ENCODE measurements around the gene RAD17.

The RAD17 gene

DNA sequence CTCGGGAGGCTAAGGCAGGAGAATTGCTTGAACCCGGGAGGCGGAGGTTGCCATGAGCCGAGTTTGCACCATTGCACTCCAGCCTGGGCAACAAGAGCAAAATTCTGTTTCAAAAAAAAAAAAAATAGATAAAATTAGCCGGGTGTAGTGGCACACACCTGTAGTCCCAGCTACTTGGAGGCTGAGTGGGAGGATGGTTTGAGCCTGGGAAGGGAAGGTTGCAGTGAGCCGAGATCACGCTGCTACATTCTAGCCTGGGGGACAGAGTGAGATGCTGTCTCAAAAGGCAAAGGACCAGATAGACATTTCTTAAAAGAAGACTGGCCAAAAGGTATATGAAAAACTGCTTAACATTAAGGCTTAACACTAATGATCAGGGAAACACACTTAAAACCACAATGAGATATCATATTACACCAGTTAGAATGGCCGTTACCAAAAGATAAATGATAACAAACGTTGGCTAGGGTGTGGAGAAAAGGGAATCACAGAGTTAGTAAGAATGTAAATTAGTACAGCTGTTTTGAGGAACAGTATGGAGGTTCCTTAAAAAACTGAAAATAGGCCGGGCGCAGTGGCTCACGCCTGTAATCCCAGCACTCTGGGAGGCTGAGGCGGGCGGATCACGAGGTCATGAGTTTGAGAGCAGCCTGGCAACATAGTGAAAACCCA is 35.2 kb downstream of the RAD17 start:
- DNase-seq (ENCODE audit: low read depth): no peak

DNA sequence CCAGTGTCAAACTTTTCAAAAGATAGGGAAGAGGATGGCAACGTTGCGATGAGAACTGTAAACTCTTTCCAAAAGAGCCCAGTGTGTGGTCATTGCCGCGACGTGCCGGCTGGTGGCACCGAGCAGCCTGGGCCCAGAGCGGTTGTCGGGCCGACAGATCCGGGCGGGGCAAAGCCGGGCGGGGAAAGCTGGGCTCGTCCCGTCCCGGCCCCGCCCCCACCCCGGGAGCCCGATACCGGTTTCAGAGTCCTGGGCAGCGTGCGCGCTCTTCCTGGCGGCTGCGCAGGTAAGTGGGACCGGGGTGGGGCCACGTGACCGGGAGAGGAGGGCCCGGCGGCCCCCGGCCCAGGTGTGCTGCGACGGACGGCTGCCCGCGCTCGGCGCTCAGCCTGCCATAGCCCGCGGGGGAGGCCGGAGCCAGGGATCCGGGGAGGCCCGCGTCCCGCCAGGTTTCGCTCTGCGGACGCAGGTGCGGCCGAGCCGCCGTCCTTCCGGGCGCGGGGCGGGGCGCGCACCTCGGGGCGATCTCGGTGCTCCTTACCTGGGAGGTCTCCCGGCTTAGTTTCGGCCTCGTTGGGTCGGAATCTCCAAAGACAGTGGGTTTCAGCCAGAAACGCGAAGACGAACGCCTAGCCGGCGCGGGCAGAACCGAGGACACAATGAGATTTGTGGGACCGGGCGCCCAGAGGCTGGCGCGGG is 45.4 kb downstream of the RAD17 start, which contains the start of gene MARVELD2:
TSS of gene MARVELD2 (plus strand) at position 232 of the 699 bp plus-strand sequence. CDS start 4,270 bp downstream, outside the sequence.
- TF ChIP-seq, protein P1, sequence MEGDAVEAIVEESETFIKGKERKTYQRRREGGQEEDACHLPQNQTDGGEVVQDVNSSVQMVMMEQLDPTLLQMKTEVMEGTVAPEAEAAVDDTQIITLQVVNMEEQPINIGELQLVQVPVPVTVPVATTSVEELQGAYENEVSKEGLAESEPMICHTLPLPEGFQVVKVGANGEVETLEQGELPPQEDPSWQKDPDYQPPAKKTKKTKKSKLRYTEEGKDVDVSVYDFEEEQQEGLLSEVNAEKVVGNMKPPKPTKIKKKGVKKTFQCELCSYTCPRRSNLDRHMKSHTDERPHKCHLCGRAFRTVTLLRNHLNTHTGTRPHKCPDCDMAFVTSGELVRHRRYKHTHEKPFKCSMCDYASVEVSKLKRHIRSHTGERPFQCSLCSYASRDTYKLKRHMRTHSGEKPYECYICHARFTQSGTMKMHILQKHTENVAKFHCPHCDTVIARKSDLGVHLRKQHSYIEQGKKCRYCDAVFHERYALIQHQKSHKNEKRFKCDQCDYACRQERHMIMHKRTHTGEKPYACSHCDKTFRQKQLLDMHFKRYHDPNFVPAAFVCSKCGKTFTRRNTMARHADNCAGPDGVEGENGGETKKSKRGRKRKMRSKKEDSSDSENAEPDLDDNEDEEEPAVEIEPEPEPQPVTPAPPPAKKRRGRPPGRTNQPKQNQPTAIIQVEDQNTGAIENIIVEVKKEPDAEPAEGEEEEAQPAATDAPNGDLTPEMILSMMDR (IDR thresholded peaks at IDR 0.05; ENCODE audit: low read depth, low read length, missing control alignments): peak; percentile 11
- H3K4me3 ChIP-seq (ENCODE audit: low read depth, low read length): peak within 1 kb of the TSS; percentile 59
- no peak for DNase-seq (ENCODE audit: low read depth)

More for the DNA sequence above, 35.2 kb downstream of the RAD17 start:
- TF ChIP-seq, protein P1 (IDR thresholded peaks at IDR 0.05; ENCODE audit: low read depth, low read length, missing control alignments): no peak
- H3K4me3 ChIP-seq (ENCODE audit: low read depth, low read length): no peak overlapping the region

DNA sequence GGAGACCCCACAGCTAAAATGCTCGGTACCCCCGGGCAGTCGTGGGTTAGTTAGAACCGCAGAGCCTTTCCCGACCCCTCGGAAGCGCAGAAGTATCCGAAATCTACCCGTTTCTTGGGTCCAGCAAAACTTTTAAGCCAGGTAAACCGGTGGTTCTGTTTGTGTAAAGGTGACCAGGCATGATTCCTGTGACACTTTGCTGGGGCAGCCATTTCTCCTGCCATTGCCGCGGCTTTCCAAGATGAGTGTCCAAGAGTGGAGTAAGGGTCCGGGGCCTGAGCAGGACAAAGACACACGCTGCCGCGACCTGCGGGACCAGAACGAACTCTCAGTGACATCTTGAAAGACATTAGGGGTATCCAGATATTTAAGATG is 46.0 kb downstream of the RAD17 start:
- DNase-seq (ENCODE audit: low read depth): no peak
- TF ChIP-seq, protein P1 (IDR thresholded peaks at IDR 0.05; ENCODE audit: low read depth, low read length, missing control alignments): no peak
- peak overlapping the region; percentile 59 for H3K4me3 ChIP-seq (ENCODE audit: low read depth, low read length)

DNA sequence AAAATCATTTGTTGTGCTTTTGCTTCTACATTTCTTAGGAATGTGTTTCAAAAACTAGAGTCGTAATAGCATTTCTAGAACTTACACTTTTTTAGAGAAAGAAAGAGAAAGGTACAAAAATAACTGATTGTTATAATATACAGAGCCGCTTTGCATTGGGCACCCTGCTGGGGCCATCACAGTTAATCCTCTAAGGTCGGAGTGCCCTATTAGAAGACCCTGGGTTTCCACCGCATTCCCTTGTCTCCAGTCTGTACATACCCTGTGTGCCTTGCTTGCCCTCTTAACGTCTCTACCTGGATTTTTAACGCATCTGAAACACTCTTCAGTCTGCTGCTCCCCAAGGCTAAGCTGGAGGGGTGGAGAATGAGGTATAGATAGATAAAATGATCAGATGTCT is 46.6 kb downstream of the RAD17 start:
- TF ChIP-seq, protein P1 (IDR thresholded peaks at IDR 0.05; ENCODE audit: low read depth, low read length, missing control alignments): no peak
- no peak overlapping the region for H3K4me3 ChIP-seq (ENCODE audit: low read depth, low read length)
- no peak for DNase-seq (ENCODE audit: low read depth)

DNA sequence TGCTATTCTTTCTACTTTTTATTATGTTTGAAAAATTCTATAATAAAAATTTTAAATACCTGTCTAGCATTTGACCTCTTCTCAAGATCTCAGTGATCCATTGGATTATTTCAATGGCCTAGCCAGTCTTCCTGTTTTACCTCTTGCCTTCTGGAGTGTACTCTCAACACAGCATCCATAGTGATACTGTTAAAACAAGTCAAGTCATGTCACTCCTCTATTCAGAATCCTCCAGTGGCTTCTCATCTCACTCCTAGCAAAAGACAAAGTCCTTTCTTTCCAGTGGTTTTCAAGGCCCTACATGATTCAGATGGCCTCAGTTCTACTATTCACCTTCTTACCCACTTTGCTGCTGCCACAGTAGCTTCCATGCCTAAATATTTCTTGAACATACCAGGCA is 47.1 kb downstream of the RAD17 start:
- DNase-seq (ENCODE audit: low read depth): no peak
- H3K4me3 ChIP-seq (ENCODE audit: low read depth, low read length): no peak overlapping the region

DNA sequence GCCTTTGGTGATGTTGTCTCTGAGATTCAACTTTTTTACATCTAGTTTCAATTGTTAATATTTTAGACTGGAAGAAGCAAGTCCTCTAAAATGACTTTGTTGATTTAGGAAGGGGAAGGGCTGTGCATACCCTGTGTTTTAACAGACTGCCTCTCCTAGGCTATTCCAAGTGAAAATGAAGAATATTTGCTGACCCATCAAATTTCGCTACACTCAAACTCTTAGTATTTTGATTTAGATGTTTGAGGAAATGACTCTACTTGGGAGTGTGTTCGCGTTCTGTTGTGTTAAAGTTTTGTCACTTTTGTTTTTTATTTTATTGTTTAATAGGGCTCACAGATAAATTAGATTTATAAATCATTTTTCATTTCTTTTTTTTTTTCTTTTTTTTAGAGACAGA is 48.9 kb downstream of the RAD17 start:
- TF ChIP-seq, protein P1 (IDR thresholded peaks at IDR 0.05; ENCODE audit: low read depth, low read length, missing control alignments): no peak
- DNase-seq (ENCODE audit: low read depth): no peak

More for the DNA sequence above, 47.1 kb downstream of the RAD17 start:
- TF ChIP-seq, protein P1 (IDR thresholded peaks at IDR 0.05; ENCODE audit: low read depth, low read length, missing control alignments): no peak

More for the DNA sequence above, 48.9 kb downstream of the RAD17 start:
- H3K4me3 ChIP-seq (ENCODE audit: low read depth, low read length): no peak overlapping the region
